Type B pancreatic cell (in vitro differentiated cells): ENCODE data around the gene TRAF6. TPM values are rescaled to one million over a fixed set of nuclear protein-coding genes. Genes with fewer than 3 reads are reported as not detected.

Experiments
- DNase-seq: peaks from one replicate; pipeline ENCODE4 v3.0.0; 2021; ENCODE audit warnings: mixed read lengths; ENCODE audit not compliant: unreplicated experiment; ENCODE audit errors: extremely low spot score
- H3K27ac Mint-ChIP-seq: 2 replicates; pipeline ENCODE4 v1.8.0; 2021; ENCODE audit warnings: mild to moderate bottlenecking, mixed read lengths
- H3K27me3 Mint-ChIP-seq: 2 replicates; pipeline ENCODE4 v1.8.0; 2021; ENCODE audit warnings: mixed read lengths
- H3K36me3 Mint-ChIP-seq: 2 replicates; pipeline ENCODE4 v1.8.0; 2021; ENCODE audit warnings: mixed read lengths
- H3K4me1 Mint-ChIP-seq: one replicate; pipeline ENCODE4 v1.8.0; 2021; ENCODE audit warnings: mixed read lengths; ENCODE audit not compliant: unreplicated experiment
- H3K4me3 Mint-ChIP-seq: 2 replicates; pipeline ENCODE4 v1.8.0; 2021; ENCODE audit warnings: mild to moderate bottlenecking, mixed read lengths
- H3K9me3 Mint-ChIP-seq: 2 replicates; pipeline ENCODE4 v1.8.0; 2021; ENCODE audit warnings: mixed read lengths
- total RNA-seq: library from RNA; stranded (reverse); gene quantifications from 2 replicates; pipeline ENCODE4 v1.2.1, GENCODE V29; 2021; ENCODE audit warnings: low replicate concordance
- TF ChIP-seq, protein P1 (sequence below): fragments of 200-600 bp; sonication (generic); conservative IDR thresholded peaks from 2 replicates; pipeline ENCODE4 v1.5.0; 2021; ENCODE audit warnings: antibody characterized with exemption, mild to moderate bottlenecking

TRAF6 gene
- total RNA-seq, 1 donor from 2014 or later = 15.0 TPM

DNA sequence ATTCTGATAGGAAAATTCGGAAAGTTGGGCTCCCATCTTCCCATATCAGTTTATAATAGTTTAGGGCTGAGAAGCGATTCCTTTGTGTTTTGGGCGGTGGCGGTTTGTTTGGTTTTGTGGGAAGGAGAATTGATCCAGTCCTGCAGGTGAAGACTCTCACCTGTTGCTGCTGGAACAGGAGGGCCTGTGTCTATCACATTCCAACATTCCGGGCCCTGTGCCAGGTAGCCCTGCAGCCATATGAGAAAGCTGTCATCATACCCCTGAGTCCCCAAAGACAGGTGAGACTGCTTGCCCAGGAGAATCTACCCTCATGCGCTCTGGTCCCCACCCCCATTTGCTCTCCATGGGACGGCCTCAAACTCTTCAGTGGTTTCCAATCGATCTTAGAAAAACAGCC is 62.1 kb downstream of the TRAF6 start:
- peaks cover 33% of the 10 kb centered on the region for H3K4me1 Mint-ChIP-seq
- H3K4me3 Mint-ChIP-seq = peak overlapping the region; percentile 46
- H3K27ac Mint-ChIP-seq = peak overlapping the region; percentile 56
- H3K36me3 Mint-ChIP-seq = peaks cover 4% of the 10 kb centered on the region
- no peak for DNase-seq
- TF ChIP-seq, protein P1, sequence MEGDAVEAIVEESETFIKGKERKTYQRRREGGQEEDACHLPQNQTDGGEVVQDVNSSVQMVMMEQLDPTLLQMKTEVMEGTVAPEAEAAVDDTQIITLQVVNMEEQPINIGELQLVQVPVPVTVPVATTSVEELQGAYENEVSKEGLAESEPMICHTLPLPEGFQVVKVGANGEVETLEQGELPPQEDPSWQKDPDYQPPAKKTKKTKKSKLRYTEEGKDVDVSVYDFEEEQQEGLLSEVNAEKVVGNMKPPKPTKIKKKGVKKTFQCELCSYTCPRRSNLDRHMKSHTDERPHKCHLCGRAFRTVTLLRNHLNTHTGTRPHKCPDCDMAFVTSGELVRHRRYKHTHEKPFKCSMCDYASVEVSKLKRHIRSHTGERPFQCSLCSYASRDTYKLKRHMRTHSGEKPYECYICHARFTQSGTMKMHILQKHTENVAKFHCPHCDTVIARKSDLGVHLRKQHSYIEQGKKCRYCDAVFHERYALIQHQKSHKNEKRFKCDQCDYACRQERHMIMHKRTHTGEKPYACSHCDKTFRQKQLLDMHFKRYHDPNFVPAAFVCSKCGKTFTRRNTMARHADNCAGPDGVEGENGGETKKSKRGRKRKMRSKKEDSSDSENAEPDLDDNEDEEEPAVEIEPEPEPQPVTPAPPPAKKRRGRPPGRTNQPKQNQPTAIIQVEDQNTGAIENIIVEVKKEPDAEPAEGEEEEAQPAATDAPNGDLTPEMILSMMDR = no peak
- peaks cover 4% of the 10 kb centered on the region for H3K9me3 Mint-ChIP-seq
- peaks cover 6% of the 10 kb centered on the region for H3K27me3 Mint-ChIP-seq

DNA sequence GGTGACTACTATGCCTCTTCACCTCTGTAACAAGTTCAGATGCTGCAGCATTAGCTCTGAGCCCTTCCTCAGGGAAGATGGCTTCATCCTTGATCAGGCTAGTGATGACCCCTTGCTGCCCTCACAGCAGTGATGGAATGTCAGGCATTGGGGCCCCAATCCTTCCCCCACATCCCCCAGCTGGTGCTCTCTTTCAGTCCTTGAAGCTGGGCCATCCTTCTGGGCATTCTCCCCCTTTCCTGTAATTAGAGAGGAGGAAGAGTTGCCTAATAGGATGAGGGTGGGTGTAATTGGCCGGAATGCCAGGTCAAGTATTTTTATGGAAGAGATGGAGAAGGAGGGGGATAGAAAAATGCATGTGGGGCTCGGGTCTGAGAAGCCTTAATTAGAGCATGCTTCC is 62.6 kb downstream of the TRAF6 start:
- DNase-seq = no peak
- TF ChIP-seq, protein P1 = no peak
- H3K9me3 Mint-ChIP-seq = peaks cover 4% of the 10 kb centered on the region
- peaks cover 29% of the 10 kb centered on the region for H3K4me1 Mint-ChIP-seq
- H3K4me3 Mint-ChIP-seq = no peak overlapping the region
- H3K27me3 Mint-ChIP-seq = peaks cover 6% of the 10 kb centered on the region
- H3K27ac Mint-ChIP-seq = no peak overlapping the region
- H3K36me3 Mint-ChIP-seq = peaks cover 4% of the 10 kb centered on the region

DNA sequence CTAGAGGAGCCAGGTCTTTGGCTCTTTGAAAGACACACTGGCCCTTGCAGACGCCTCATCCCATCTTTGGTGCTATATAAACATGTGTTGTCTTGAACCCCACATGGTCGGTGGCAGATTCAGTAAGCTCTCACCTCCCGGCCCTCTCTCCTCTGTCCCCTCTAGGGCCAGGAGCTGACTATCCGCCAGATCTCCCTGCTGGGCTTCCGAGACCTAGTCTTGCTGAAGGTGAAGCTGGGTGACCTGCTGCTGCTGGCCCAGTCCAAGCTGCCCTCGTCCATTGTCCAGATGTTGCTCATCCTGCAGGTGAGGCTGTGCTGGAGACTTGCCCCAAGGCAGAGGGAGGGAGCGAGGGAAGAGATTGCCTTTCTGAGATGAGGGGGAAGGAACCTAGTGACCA is 63.9 kb downstream of the TRAF6 start:
- no peaks in the 10 kb centered on the region for H3K36me3 Mint-ChIP-seq
- H3K27ac Mint-ChIP-seq = no peak overlapping the region
- H3K4me3 Mint-ChIP-seq = no peak overlapping the region
- peaks cover 23% of the 10 kb centered on the region for H3K4me1 Mint-ChIP-seq
- peaks cover 6% of the 10 kb centered on the region for H3K27me3 Mint-ChIP-seq
- H3K9me3 Mint-ChIP-seq = peaks cover 9% of the 10 kb centered on the region
- TF ChIP-seq, protein P1 = no peak
- DNase-seq = no peak

DNA sequence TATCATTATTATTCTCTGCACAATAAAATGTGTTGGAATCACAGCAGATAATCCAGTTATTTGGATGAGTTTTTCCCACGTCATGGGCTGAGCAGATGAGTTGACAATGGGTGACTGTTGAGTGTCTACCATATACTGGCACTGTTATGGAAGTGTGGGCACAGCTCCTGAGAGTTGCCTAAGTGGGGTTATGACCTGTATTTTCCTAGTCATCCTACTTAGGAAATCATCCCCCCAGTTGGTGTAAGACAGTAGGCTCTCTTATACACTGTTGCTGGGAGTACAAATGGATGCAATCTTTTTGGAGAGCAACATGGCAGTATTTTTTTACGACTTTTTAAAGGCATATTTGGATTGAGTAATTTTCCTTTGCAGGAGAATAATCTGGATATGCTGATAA is 66.4 kb downstream of the TRAF6 start:
- Mint-ChIP-seq H3K27me3 (peaks cover 3% of the 10 kb centered on the region), H3K9me3 (peaks cover 4% of the 10 kb centered on the region), H3K36me3 (peaks cover 6% of the 10 kb centered on the region), H3K27ac (no peak overlapping the region), H3K4me3 (no peak overlapping the region), H3K4me1 (peaks cover 13% of the 10 kb centered on the region)
- no peak for DNase-seq
- TF ChIP-seq, protein P1 = no peak

DNA sequence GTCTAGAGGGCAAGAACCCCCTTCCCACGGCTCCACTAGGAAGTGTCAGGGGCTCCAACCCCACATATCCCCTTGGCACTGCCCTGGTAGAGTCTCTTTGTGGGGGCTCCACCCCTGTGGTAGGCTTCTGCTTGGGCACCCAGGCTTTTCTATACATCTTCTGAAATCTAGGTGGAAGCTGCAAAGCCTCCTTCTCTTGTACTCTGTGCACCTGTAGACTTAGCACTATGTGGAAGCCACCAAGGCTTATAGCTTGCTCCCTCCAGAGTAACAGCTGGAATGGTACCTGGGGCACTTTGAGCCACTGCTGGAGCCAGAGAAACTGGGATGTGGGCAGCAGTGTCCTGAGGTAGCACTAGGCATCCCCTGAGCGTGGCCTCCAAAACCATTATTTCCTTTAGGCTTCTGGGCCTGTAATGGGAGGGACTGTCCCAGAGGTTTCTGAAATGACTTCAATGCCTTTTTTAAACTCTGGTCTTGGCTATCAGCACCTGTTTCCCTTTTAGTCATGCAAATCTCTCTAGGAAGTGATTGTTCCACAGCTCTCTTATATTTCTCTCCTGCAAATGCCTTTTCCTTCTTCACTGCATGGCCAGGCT is 68.4 kb downstream of the TRAF6 start:
- H3K27me3 Mint-ChIP-seq = peaks cover 7% of the 10 kb centered on the region
- peaks cover 12% of the 10 kb centered on the region for H3K36me3 Mint-ChIP-seq
- H3K27ac Mint-ChIP-seq = no peak overlapping the region
- H3K4me3 Mint-ChIP-seq = no peak overlapping the region
- H3K9me3 Mint-ChIP-seq = peaks cover 4% of the 10 kb centered on the region
- H3K4me1 Mint-ChIP-seq = no peaks in the 10 kb centered on the region
- DNase-seq = no peak
- TF ChIP-seq, protein P1 = no peak
